H1 (cell line): ENCODE results near the gene TADA1. TPM values are rescaled to one million over a fixed set of nuclear protein-coding genes. Genes with fewer than 3 reads are reported as not detected.

ENCODE experiments used
- CTCF ChIA-PET: fragments of 300-600 bp; sonication (Branson Sonifier 250); formaldehyde crosslinking; loops from one replicate; lab custom pipeline; 2021; ENCODE audit not compliant: partially characterized antibody; lab: Charles Lee
- POLR2A ChIA-PET: fragments of 300-600 bp; sonication (Branson Sonifier 250); formaldehyde crosslinking; loops from one replicate; lab custom pipeline; 2021; ENCODE audit warnings: inconsistent platforms; ENCODE audit not compliant: partially characterized antibody; lab: Charles Lee
- DNase-seq, 2 experiments: peaks; one replicate each; pipeline versions ENCODE4 v3.0.0 to v3.0.0-alpha.2; 2010 to 2022; ENCODE audit warnings: low spot score in 2 of 2, low read depth in 1 of 2, mixed read lengths in 1 of 2
- FAIRE-seq: peaks from 2 replicates; lab custom pipeline; 2011; peaks lifted over from hg19 to GRCh38; lab: Jason Lieb, UNC
- H2AFZ ChIP-seq: 2 replicates; pipeline ENCODE4 v1.8.1; 2012; ENCODE audit warnings: low read length, inconsistent platforms
- H2AK5ac ChIP-seq: 2 replicates; pipeline ENCODE4 v1.6.1; 2013; ENCODE audit warnings: low read depth, low read length
- H2BK120ac ChIP-seq: replicated peaks from 2 replicates; pipeline ENCODE3; 2013; ENCODE audit warnings: low read depth, low read length, inconsistent platforms
- H2BK12ac ChIP-seq: 2 replicates; pipeline ENCODE4 v1.6.1; 2013; ENCODE audit warnings: low read depth, low read length
- H2BK15ac ChIP-seq: 2 replicates; pipeline ENCODE4 v1.6.1; 2013; ENCODE audit warnings: low read length
- H2BK20ac ChIP-seq: 2 replicates; pipeline ENCODE4 v1.6.1; 2013; ENCODE audit warnings: low read length
- H2BK5ac ChIP-seq: 2 replicates; pipeline ENCODE4 v1.6.1; 2013; ENCODE audit warnings: low read depth, low read length
- H3K14ac ChIP-seq: 2 replicates; pipeline ENCODE4 v1.6.1; 2013; ENCODE audit warnings: inconsistent platforms; ENCODE audit not compliant: insufficient read length
- H3K18ac ChIP-seq: 2 replicates; pipeline ENCODE4 v1.6.1; 2013; ENCODE audit warnings: low read length; ENCODE audit errors: extremely low read depth
- H3K23ac ChIP-seq: 2 replicates; pipeline ENCODE4 v1.6.1; 2013; ENCODE audit warnings: inconsistent platforms; ENCODE audit not compliant: insufficient read length
- H3K23me2 ChIP-seq: 2 replicates; pipeline ENCODE4 v1.6.1; 2013; ENCODE audit warnings: low read depth, low read length
- H3K27ac ChIP-seq: 2 replicates; pipeline ENCODE4 v1.6.1; 2011; ENCODE audit warnings: low read depth, low read length, inconsistent platforms
- H3K27me3 ChIP-seq, 4 experiments: replicated peaks in 1 of 4; 1 replicate in 1 of 4; 2 replicates in 3 of 4; pipeline versions ENCODE4 v1.6.1 to v1.8.1; 2011 to 2013; ENCODE audit warnings: low read length in 3 of 4, mild to moderate bottlenecking in 3 of 4, inconsistent platforms in 2 of 4, mixed read lengths in 2 of 4, moderate library complexity in 1 of 4; ENCODE audit not compliant: control insufficient read depth in 3 of 4, insufficient read depth in 3 of 4; ENCODE audit errors: extremely low read depth in 1 of 4
- H3K36me3 ChIP-seq, 4 experiments: 2 replicates each; pipeline versions ENCODE4 v1.6.1 to v1.8.1; 2011 to 2013; ENCODE audit warnings: mild to moderate bottlenecking in 4 of 4, low read length in 3 of 4, moderate library complexity in 2 of 4, control low read depth in 1 of 4, inconsistent platforms in 1 of 4; ENCODE audit not compliant: insufficient read depth in 4 of 4, control insufficient read depth in 2 of 4
- H3K4ac ChIP-seq: replicated peaks from 2 replicates; pipeline ENCODE3; 2013; ENCODE audit warnings: low read length, low read depth, mixed read lengths, inconsistent platforms; ENCODE audit not compliant: insufficient read length
- H3K4me1 ChIP-seq, 4 experiments: replicated peaks in 1 of 4; 1 replicate in 1 of 4; 2 replicates in 3 of 4; pipeline versions ENCODE4 v1.6.1 to v1.8.1; 2011 to 2013; ENCODE audit warnings: low read length in 3 of 4, inconsistent platforms in 2 of 4, mixed read lengths in 1 of 4; ENCODE audit not compliant: insufficient read depth in 4 of 4, control insufficient read depth in 3 of 4
- H3K4me2 ChIP-seq, 2 experiments: 2 replicates each; pipeline versions ENCODE4 v1.6.1 to v1.8.1; 2011 to 2013; ENCODE audit warnings: low read depth in 2 of 2, low read length in 2 of 2, control low read depth in 1 of 2, inconsistent platforms in 1 of 2, mild to moderate bottlenecking in 1 of 2; ENCODE audit not compliant: insufficient read depth in 1 of 2
- H3K4me3 ChIP-seq, 4 experiments: fragments of 200-600, 300-600 bp in 1 of 4; sonication (generic), shearing (Covaris generic), sonication (Bioruptor Twin) in 1 of 4; 2 replicates each; pipeline versions ENCODE4 v1.5.1 to v1.8.1; 2011 to 2016; ENCODE audit warnings: low read length in 4 of 4, low read depth in 3 of 4, control low read depth in 2 of 4, inconsistent platforms in 2 of 4, mild to moderate bottlenecking in 2 of 4, mixed read lengths in 1 of 4, moderate library complexity in 1 of 4; ENCODE audit not compliant: insufficient read depth in 2 of 4; ENCODE audit errors: extremely low read depth in 1 of 4
- H3K56ac ChIP-seq: replicated peaks from 2 replicates; pipeline ENCODE3; 2013; ENCODE audit warnings: low read depth, mild to moderate bottlenecking, mixed read lengths, low read length, inconsistent platforms; ENCODE audit not compliant: insufficient read length
- H3K79me1 ChIP-seq: 2 replicates; pipeline ENCODE4 v1.6.1; 2013; ENCODE audit warnings: low read depth, low read length, control low read depth
- H3K79me2 ChIP-seq, 2 experiments: 2 replicates each; pipeline versions ENCODE4 v1.6.1 to v1.8.1; 2012 to 2013; ENCODE audit warnings: low read length in 2 of 2, mild to moderate bottlenecking in 2 of 2, inconsistent platforms in 1 of 2; ENCODE audit not compliant: insufficient read depth in 2 of 2, control insufficient read depth in 1 of 2
- H3K9ac ChIP-seq, 4 experiments: replicated peaks in 1 of 4; 1 replicate in 1 of 4; 2 replicates in 3 of 4; pipeline versions ENCODE4 v1.6.1 to v1.8.1; 2011 to 2013; ENCODE audit warnings: low read depth in 3 of 4, low read length in 3 of 4, control low read depth in 2 of 4, mild to moderate bottlenecking in 2 of 4, moderate library complexity in 2 of 4, inconsistent platforms in 1 of 4; ENCODE audit errors: extremely low read depth in 1 of 4
- H3K9me3 ChIP-seq, 2 experiments: 2 replicates each; pipeline versions ENCODE4 v1.6.1 to v1.8.1; 2012 to 2013; ENCODE audit warnings: mild to moderate bottlenecking in 2 of 2, moderate library complexity in 2 of 2, control low read depth in 1 of 2, inconsistent platforms in 1 of 2, low read depth in 1 of 2, low read length in 1 of 2, mixed read lengths in 1 of 2; ENCODE audit not compliant: insufficient read depth in 2 of 2
- H4K20me1 ChIP-seq, 2 experiments: replicated peaks in 1 of 2; 2 replicates each; pipeline versions ENCODE3 to v1.8.1; 2011 to 2013; ENCODE audit warnings: inconsistent platforms in 2 of 2, low read length in 2 of 2, mild to moderate bottlenecking in 1 of 2; ENCODE audit not compliant: insufficient read depth in 2 of 2, control insufficient read depth in 1 of 2
- H4K5ac ChIP-seq: 2 replicates; pipeline ENCODE4 v1.6.1; 2013; ENCODE audit warnings: low read length, low read depth, mixed read lengths, inconsistent platforms; ENCODE audit not compliant: insufficient read length
- H4K8ac ChIP-seq: 2 replicates; pipeline ENCODE4 v1.8.0; 2013; ENCODE audit warnings: mild to moderate bottlenecking, moderate library complexity, low read length, inconsistent platforms; ENCODE audit not compliant: insufficient read depth; ENCODE audit errors: extremely low read depth
- H4K91ac ChIP-seq: replicated peaks from 2 replicates; pipeline ENCODE3; 2013; ENCODE audit warnings: low read length, mixed read lengths, inconsistent platforms; ENCODE audit not compliant: insufficient read length
- CHD2 ChIP-seq: IDR thresholded peaks from 2 replicates; pipeline ENCODE4 v1.6.1; 2012; ENCODE audit warnings: low read length, improper control_type of control experiment
- KDM5A ChIP-seq: fragments of 200-600 bp; IDR thresholded peaks from 2 replicates; pipeline ENCODE4 v1.7.1; 2012; ENCODE audit warnings: mild to moderate bottlenecking, low read length, inconsistent platforms, mixed read lengths
- NRF1 ChIP-seq: IDR thresholded peaks from 2 replicates; pipeline ENCODE4 v1.6.1; 2011; ENCODE audit warnings: mild to moderate bottlenecking, low read depth, low read length, improper control_type of control experiment
- RAD21 ChIP-seq, 2 experiments: IDR thresholded peaks in 1 of 2; conservative IDR thresholded peaks in 1 of 2; 2 replicates each; pipeline ENCODE4 v1.6.1; 2011; ENCODE audit warnings: low read depth in 2 of 2, low read length in 2 of 2, improper control_type of control experiment in 1 of 2, inconsistent platforms in 1 of 2, mild to moderate bottlenecking in 1 of 2, moderate library complexity in 1 of 2
- TBP ChIP-seq: IDR thresholded peaks from 2 replicates; pipeline ENCODE4 v1.6.1; 2011; ENCODE audit warnings: low read depth, low read length, improper control_type of control experiment
- WGBS, 2 experiments: shearing (Covaris generic) in 1 of 2; methylation state at CpG; one replicate each; pipeline versions ENCODE4 v1.1.6 to v1.1.7; 2013 to 2015; ENCODE audit warnings: low lambda C conversion rate in 2 of 2, mixed read lengths in 2 of 2, inconsistent platforms in 1 of 2, low coverage in 1 of 2, missing lambda C conversion rate in 1 of 2; ENCODE audit not compliant: insufficient replicate concordance in 2 of 2, insufficient coverage in 1 of 2, insufficient read length in 1 of 2; ENCODE audit errors: extremely low coverage in 1 of 2, missing lambda C conversion rate in 1 of 2; 5-methylcytosine and 5-hydroxymethylcytosine counted together
- polyA plus RNA-seq, 7 experiments: library from polyadenylated mRNA; depleted of rRNA in 3 of 7; stranded (reverse) in 5 of 7; unstranded in 2 of 7; fragments of >200 nt in 5 of 7; fragments of 200-250 nt in 2 of 7; gene quantifications; 1 replicate in 5 of 7; 2 replicates in 1 of 7; 4 replicates in 1 of 7; pipeline versions ENCODE4 v1.2.1 to v1.2.3, GENCODE V29; 2011 to 2013; ENCODE audit warnings: missing spikeins in 2 of 7, mixed read lengths in 2 of 7
- total RNA-seq: library from RNA; stranded (reverse); fragmentation: NEBNext Ultra II Directional; extraction: Animal tissue kit (Norgen Biotek cat#: 25700); gene quantifications from 2 replicates; pipeline ENCODE4 v1.2.1, GENCODE V29; 2021

The TADA1 gene
- total and polyA plus RNA-seq, 2 of the 8 experiments (the other 6 are each of a cell fraction or from before 2014, with no cell fraction given) = 21.1 to 23.6 TPM

DNA sequence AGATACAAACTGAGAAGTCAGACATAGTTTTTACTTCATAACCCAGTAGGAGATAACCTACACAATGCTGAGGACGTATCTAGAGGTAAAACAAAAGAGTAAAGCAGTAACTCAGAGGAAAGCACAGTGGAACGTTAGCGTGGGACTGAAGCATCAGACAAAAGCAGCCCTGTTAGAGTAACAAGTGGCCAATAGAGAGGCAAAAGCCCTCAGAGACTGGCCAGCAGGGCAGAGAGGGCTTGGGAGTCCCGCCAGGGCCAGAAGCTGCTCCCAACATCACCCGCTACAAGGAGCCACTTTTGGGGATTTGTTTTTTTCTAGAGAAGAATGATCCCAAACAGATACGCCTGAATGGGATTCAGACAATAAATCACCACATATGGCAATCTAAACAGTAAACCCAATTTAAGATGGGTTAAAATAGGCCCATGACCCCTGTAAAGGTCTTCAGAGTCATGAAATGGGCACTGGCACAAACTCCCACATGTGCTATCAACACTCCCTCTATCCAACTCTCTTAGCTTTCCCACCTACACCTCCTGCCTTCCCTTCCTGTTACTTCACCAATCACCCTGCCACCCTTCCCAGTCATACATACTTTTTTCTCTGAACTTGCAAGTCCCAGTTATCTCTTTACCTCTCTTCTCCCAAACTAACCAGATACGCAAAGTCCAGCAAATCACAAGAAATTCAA lies 17.2 kb downstream of the TADA1 start:
- Histone ChIP-seq H3K36me3 (peaks cover 0 to 86% (median 22%) of the 10 kb centered on the region in 4 experiments), H2BK5ac (no peak overlapping the region), H3K4me3 (no peak overlapping the region), H4K5ac (no peak overlapping the region), H2BK15ac (no peak overlapping the region), H3K27ac (no peak overlapping the region), H3K4ac (no peak overlapping the region), H4K20me1 (peaks cover 0 to 5% of the 10 kb centered on the region in 2 experiments), H2BK120ac (no peak overlapping the region), H3K9ac (no peak overlapping the region), H3K27me3 (no peaks in the 10 kb centered on the region), H3K79me1 (peaks cover 4% of the 10 kb centered on the region; the same call in 1 of the 2 replicates), H2AFZ (no peak overlapping the region), H3K4me1 (peaks cover 3 to 15% (median 10%) of the 10 kb centered on the region in 4 experiments), H3K23ac (no peak overlapping the region), H2BK12ac (no peak overlapping the region), H3K56ac (no peak overlapping the region), H3K9me3 (no peaks in the 10 kb centered on the region), H3K14ac (no peak overlapping the region), H3K18ac (no peak overlapping the region), H3K79me2 (no peaks in the 10 kb centered on the region), H2AK5ac (no peak overlapping the region), H4K8ac (no peak overlapping the region), H3K23me2 (no peaks in the 10 kb centered on the region), H3K4me2 (no peak overlapping the region), H2BK20ac (no peak overlapping the region), H4K91ac (no peak overlapping the region)
- 91% methylated on average over 7 of the region's 7 CpGs; no CpG with 5 or more reads in 1 of the 2 experiments for WGBS, 2 experiments
- FAIRE-seq (no peak), DNase-seq (no peak)
- ChIA-PET CTCF (interaction anchor here (1.0 to 1.7 kb wide), 5 partner anchors 10 to 200 kb away, joined by 3 to 4 read pairs (median 4); partner anchors contain the start of gene TADA1), POLR2A (interaction anchor here (1.7 to 10.4 kb wide), 2 partner anchors 10 to 15 kb away, joined by 7 to 147 read pairs; partner anchors contain the start of gene POGK)
- TF ChIP-seq TBP (no peak), KDM5A (no peak), NRF1 (no peak), RAD21 (IDR thresholded peaks at IDR 0.05 in 1 of 2, conservative IDR thresholded peaks at IDR 0.05 in 1 of 2; ENCODE audit: low read depth in 2 of 2, low read length in 2 of 2) (no peak), CHD2 (no peak)
